HEK293 (cell line): Measurements from ENCODE around the gene TIMM17B.

Source experiments
- CTCF ChIA-PET: fragments of 350-600 bp; formaldehyde crosslinking; extraction: SDS; loops from one replicate; lab custom pipeline; 2021; ENCODE audit warnings: antibody characterized with exemption; lab: Yijun Ruan, JAX
- POLR2A ChIA-PET: fragments of 300-600 bp; formaldehyde crosslinking; extraction: SDS; loops from one replicate; lab custom pipeline; 2020; ENCODE audit warnings: antibody characterized with exemption, inconsistent platforms; lab: Yijun Ruan, JAX
- H3K27ac ChIP-seq: fragments of 200-500 bp; sonication (Bioruptor generic); 2 replicates; pipeline ENCODE4 v1.5.1; 2014; ENCODE audit warnings: low read depth, low read length, control low read depth, inconsistent platforms; ENCODE audit errors: extremely low read depth
- H3K36me3 ChIP-seq, 2 experiments: fragments of 200-500 bp in 1 of 2; sonication (Bioruptor generic) in 1 of 2; 1 replicate in 1 of 2; 2 replicates in 1 of 2; pipeline ENCODE4 v1.5.1; 2014 to 2017; ENCODE audit warnings: inconsistent platforms in 2 of 2, low read length in 2 of 2; ENCODE audit not compliant: control insufficient read depth in 2 of 2, insufficient read depth in 1 of 2
- H3K4me1 ChIP-seq: fragments of 200-500 bp; sonication (Bioruptor generic); 2 replicates; pipeline ENCODE4 v1.5.1; 2014; ENCODE audit warnings: mild to moderate bottlenecking, low read length, inconsistent platforms; ENCODE audit not compliant: control insufficient read depth, insufficient read depth
- H3K4me3 ChIP-seq: 2 replicates; pipeline ENCODE4 v1.5.1; 2011; ENCODE audit warnings: low read depth, mild to moderate bottlenecking, control low read depth, low read length, moderate library complexity
- H3K9me3 ChIP-seq: fragments of 200-500 bp; sonication (Bioruptor generic); 2 replicates; pipeline ENCODE4 v1.5.1; 2014; ENCODE audit warnings: low read depth, low read length, inconsistent platforms; ENCODE audit not compliant: control insufficient read depth, insufficient read depth
- HOXC10 ChIP-seq: sonication (generic); formaldehyde crosslinking; IDR thresholded peaks from 2 replicates; pipeline ENCODE4 v1.8.1; 2023; ENCODE audit warnings: mild to moderate bottlenecking, missing genetic modification reagents
- PRDM1 ChIP-seq: fragments of 450-650 bp; formaldehyde crosslinking; IDR thresholded peaks from 2 replicates; pipeline ENCODE4; 2016; ENCODE audit warnings: missing biosample characterization, missing genetic modification characterization
- ZBTB17 ChIP-seq: fragments of 450-650 bp; formaldehyde crosslinking; IDR thresholded peaks from 2 replicates; pipeline ENCODE4 v1.5.1; 2016; ENCODE audit warnings: missing biosample characterization, missing genetic modification characterization
- ZBTB7A ChIP-seq: fragments of 450-650 bp; formaldehyde crosslinking; IDR thresholded peaks from 2 replicates; pipeline ENCODE4 v1.5.1; 2016; ENCODE audit warnings: low read depth, missing biosample characterization, missing genetic modification characterization
- ZFP37 ChIP-seq: fragments of 450-650 bp; formaldehyde crosslinking; IDR thresholded peaks from 2 replicates; pipeline ENCODE4 v1.5.1; 2016; ENCODE audit warnings: missing biosample characterization, missing genetic modification characterization
- ZNF169 ChIP-seq: fragments of 450-650 bp; formaldehyde crosslinking; IDR thresholded peaks from 2 replicates; pipeline ENCODE4 v1.5.1; 2016; ENCODE audit warnings: missing biosample characterization, missing genetic modification characterization
- ZNF19 ChIP-seq: fragments of 450-650 bp; formaldehyde crosslinking; IDR thresholded peaks from 2 replicates; pipeline ENCODE4; 2016; ENCODE audit warnings: missing biosample characterization, missing genetic modification characterization, low read depth
- ZNF221 ChIP-seq: fragments of 450-650 bp; formaldehyde crosslinking; IDR thresholded peaks from 2 replicates; pipeline ENCODE4 v1.5.1; 2017; ENCODE audit warnings: missing biosample characterization, missing genetic modification characterization, borderline replicate concordance
- ZNF335 ChIP-seq: fragments of 450-650 bp; formaldehyde crosslinking; conservative IDR thresholded peaks from 2 replicates; pipeline ENCODE4 v1.5.1; 2016; ENCODE audit warnings: missing biosample characterization, missing genetic modification characterization
- ZNF677 ChIP-seq: fragments of 450-650 bp; IDR thresholded peaks from 2 replicates; pipeline ENCODE4 v1.5.0; 2018; ENCODE audit warnings: missing biosample characterization, mild to moderate bottlenecking, missing genetic modification characterization, moderate library complexity
- ZNF792 ChIP-seq: fragments of 450-650 bp; formaldehyde crosslinking; IDR thresholded peaks from 2 replicates; pipeline ENCODE4 v1.5.1; 2016; ENCODE audit warnings: missing biosample characterization, missing genetic modification characterization
- ZXDB ChIP-seq: fragments of 450-650 bp; formaldehyde crosslinking; IDR thresholded peaks from 2 replicates; pipeline ENCODE4 v1.5.1; 2016; ENCODE audit warnings: missing biosample characterization, missing genetic modification characterization
- TF ChIP-seq, protein P1 (sequence below): fragments of 450-650 bp; formaldehyde crosslinking; IDR thresholded peaks from 2 replicates; pipeline ENCODE4 v1.5.1; 2016; ENCODE audit warnings: missing biosample characterization, missing genetic modification characterization
- TF ChIP-seq, protein P2 (sequence below): fragments of 450-650 bp; formaldehyde crosslinking; IDR thresholded peaks from 2 replicates; pipeline ENCODE4 v1.5.1; 2016; ENCODE audit warnings: missing biosample characterization, missing genetic modification characterization, borderline replicate concordance
- TF ChIP-seq, protein P3 (sequence below): fragments of 450-650 bp; formaldehyde crosslinking; IDR thresholded peaks from 2 replicates; pipeline ENCODE4 v1.5.1; 2016; ENCODE audit warnings: missing biosample characterization, missing genetic modification characterization, low read depth
- TF ChIP-seq, protein P4 (sequence below): fragments of 450-650 bp; formaldehyde crosslinking; IDR thresholded peaks from 2 replicates; pipeline ENCODE4; 2016; ENCODE audit warnings: missing biosample characterization, missing genetic modification characterization
- TF ChIP-seq, protein P5 (sequence below): fragments of 450-650 bp; formaldehyde crosslinking; IDR thresholded peaks from 2 replicates; pipeline ENCODE4 v1.5.1; 2016; ENCODE audit warnings: missing biosample characterization, missing genetic modification characterization, borderline replicate concordance

Gene TIMM17B

DNA sequence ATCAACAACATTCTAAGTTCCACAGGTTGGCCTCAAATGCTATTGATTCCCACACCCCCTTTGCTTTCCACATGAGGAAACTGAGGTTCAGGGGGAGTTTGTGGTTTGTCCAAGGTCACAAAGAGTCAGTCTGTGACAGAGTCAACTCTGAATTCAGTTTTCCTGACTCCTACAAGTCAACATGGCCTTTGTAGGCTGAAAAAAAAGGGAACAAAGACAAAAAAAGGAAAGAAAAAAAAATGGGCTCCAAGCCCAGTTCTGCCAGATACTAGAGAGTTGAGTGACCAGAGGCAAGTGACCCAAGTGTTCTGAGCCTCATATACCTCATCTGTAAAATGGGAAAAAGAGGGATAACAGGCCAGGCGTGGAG is 37.7 kb upstream of the TIMM17B start:
- H3K4me1 ChIP-seq: no peaks in the 10 kb centered on the region
- H3K36me3 ChIP-seq: peaks cover 12 to 74% of the 10 kb centered on the region in 2 experiments; a peak in 2 of 3 replicates
- H3K4me3 ChIP-seq: no peak overlapping the region
- no peak overlapping the region for H3K27ac ChIP-seq
- POLR2A ChIA-PET: no interaction called here
- TF ChIP-seq ZNF19 (tag by site-specific recombination): no peak
- no peak for TF ChIP-seq ZNF221
- TF ChIP-seq, protein P1, sequence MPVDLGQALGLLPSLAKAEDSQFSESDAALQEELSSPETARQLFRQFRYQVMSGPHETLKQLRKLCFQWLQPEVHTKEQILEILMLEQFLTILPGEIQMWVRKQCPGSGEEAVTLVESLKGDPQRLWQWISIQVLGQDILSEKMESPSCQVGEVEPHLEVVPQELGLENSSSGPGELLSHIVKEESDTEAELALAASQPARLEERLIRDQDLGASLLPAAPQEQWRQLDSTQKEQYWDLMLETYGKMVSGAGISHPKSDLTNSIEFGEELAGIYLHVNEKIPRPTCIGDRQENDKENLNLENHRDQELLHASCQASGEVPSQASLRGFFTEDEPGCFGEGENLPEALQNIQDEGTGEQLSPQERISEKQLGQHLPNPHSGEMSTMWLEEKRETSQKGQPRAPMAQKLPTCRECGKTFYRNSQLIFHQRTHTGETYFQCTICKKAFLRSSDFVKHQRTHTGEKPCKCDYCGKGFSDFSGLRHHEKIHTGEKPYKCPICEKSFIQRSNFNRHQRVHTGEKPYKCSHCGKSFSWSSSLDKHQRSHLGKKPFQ (tag by site-specific recombination): no peak
- TF ChIP-seq, protein P2, sequence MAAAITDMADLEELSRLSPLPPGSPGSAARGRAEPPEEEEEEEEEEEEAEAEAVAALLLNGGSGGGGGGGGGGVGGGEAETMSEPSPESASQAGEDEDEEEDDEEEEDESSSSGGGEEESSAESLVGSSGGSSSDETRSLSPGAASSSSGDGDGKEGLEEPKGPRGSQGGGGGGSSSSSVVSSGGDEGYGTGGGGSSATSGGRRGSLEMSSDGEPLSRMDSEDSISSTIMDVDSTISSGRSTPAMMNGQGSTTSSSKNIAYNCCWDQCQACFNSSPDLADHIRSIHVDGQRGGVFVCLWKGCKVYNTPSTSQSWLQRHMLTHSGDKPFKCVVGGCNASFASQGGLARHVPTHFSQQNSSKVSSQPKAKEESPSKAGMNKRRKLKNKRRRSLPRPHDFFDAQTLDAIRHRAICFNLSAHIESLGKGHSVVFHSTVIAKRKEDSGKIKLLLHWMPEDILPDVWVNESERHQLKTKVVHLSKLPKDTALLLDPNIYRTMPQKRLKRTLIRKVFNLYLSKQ (tag by site-specific recombination): no peak
- TF ChIP-seq, all 188 proteins: peak for 0
- CTCF ChIA-PET: no interaction called here
- no peaks in the 10 kb centered on the region for H3K9me3 ChIP-seq

DNA sequence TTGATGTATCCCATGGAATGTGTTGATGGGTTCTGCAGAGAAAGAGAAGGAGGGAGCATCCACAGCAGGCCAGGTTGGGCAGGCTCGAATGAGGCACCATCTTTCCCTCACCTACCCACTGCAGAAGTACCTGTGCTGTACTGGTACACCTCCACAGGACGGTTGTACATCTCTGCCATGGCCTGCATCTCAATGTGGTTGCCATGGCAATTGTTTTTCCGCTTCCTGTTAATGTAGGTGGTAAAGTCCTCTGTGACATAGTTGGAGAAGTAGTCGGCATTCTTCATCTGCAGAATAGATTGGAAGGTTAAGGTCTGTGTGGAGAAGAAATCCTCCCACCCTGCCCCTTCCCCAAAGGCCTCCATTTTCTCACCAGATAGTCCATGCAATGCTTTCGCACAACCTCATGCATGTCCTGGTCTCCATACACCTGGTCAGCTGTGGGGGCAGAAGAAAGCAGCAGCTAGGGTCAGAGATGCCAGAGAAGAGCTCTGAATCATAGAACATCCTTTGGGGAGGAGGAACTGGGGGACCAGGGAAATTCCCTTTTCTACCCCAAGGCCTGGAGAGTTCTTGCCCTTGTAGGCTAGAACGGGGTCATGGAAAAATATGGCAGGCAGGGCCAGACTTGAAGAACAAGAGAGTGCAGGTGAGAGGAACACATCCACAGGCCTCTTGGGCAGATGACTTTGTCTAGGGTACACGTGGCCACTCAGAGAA is 37.2 kb upstream of the TIMM17B start:
- Histone ChIP-seq H3K9me3 (no peaks in the 10 kb centered on the region), H3K4me3 (no peak overlapping the region), H3K4me1 (no peaks in the 10 kb centered on the region), H3K36me3 (peaks cover 12 to 72% of the 10 kb centered on the region in 2 experiments; a peak in 2 of 3 replicates), H3K27ac (no peak overlapping the region)
- ChIA-PET POLR2A (no interaction called here), CTCF (no interaction called here)
- TF ChIP-seq ZNF19 (tag by site-specific recombination) (no peak), ZFP37 (tag by site-specific recombination) (no peak), ZNF335 (tag by site-specific recombination) (no peak), ZNF677 (tag by site-specific recombination) (no peak), PRDM1 (no peak), ZNF792 (tag by site-specific recombination) (no peak), ZXDB (tag by site-specific recombination) (no peak), ZBTB17 (tag by site-specific recombination) (no peak), ZBTB7A (tag by site-specific recombination) (no peak), ZNF169 (tag by site-specific recombination) (no peak), HOXC10 (no peak)
- TF ChIP-seq, protein P3, sequence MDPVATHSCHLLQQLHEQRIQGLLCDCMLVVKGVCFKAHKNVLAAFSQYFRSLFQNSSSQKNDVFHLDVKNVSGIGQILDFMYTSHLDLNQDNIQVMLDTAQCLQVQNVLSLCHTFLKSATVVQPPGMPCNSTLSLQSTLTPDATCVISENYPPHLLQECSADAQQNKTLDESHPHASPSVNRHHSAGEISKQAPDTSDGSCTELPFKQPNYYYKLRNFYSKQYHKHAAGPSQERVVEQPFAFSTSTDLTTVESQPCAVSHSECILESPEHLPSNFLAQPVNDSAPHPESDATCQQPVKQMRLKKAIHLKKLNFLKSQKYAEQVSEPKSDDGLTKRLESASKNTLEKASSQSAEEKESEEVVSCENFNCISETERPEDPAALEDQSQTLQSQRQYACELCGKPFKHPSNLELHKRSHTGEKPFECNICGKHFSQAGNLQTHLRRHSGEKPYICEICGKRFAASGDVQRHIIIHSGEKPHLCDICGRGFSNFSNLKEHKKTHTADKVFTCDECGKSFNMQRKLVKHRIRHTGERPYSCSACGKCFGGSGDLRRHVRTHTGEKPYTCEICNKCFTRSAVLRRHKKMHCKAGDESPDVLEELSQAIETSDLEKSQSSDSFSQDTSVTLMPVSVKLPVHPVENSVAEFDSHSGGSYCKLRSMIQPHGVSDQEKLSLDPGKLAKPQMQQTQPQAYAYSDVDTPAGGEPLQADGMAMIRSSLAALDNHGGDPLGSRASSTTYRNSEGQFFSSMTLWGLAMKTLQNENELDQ: no peak
- TF ChIP-seq, protein P4, sequence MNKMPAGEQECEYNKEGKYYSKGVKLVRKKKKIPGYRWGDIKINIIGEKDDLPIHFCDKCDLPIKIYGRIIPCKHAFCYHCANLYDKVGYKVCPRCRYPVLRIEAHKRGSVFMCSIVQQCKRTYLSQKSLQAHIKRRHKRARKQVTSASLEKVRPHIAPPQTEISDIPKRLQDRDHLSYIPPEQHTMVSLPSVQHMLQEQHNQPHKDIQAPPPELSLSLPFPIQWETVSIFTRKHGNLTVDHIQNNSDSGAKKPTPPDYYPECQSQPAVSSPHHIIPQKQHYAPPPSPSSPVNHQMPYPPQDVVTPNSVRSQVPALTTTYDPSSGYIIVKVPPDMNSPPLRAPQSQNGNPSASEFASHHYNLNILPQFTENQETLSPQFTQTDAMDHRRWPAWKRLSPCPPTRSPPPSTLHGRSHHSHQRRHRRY (tag by site-specific recombination): no peak
- TF ChIP-seq, protein P5, sequence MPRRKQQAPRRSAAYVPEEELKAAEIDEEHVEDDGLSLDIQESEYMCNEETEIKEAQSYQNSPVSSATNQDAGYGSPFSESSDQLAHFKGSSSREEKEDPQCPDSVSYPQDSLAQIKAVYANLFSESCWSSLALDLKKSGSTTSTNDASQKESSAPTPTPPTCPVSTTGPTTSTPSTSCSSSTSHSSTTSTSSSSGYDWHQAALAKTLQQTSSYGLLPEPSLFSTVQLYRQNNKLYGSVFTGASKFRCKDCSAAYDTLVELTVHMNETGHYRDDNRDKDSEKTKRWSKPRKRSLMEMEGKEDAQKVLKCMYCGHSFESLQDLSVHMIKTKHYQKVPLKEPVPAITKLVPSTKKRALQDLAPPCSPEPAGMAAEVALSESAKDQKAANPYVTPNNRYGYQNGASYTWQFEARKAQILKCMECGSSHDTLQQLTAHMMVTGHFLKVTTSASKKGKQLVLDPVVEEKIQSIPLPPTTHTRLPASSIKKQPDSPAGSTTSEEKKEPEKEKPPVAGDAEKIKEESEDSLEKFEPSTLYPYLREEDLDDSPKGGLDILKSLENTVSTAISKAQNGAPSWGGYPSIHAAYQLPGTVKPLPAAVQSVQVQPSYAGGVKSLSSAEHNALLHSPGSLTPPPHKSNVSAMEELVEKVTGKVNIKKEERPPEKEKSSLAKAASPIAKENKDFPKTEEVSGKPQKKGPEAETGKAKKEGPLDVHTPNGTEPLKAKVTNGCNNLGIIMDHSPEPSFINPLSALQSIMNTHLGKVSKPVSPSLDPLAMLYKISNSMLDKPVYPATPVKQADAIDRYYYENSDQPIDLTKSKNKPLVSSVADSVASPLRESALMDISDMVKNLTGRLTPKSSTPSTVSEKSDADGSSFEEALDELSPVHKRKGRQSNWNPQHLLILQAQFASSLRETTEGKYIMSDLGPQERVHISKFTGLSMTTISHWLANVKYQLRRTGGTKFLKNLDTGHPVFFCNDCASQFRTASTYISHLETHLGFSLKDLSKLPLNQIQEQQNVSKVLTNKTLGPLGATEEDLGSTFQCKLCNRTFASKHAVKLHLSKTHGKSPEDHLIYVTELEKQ (tag by site-specific recombination): no peak
